ENCODE measurements around the gene OR2J1. TPM values are rescaled to one million over a fixed set of nuclear protein-coding genes. Genes with fewer than 3 reads are reported as not detected.

Gene OR2J1
- polyA plus RNA-seq, 1 of the 3 experiments (the other 2 are of a cell fraction), result not detected

GRCh38 chr6:29087213-29087612, 12.1 kb upstream of the OR2J1 start, which contains the start of gene OR2B3:
OR2B3 (minus strand) TSS chr6:29087313; CDS start chr6:29087248, 65 bp downstream.
- Histone ChIP-seq H3K9me2 (no peaks in the 10 kb centered on the region), H3K36me3 (replicated peaks in 1 of 2; ENCODE audit: control insufficient read depth in 1 of 2, insufficient read depth in 2 of 2, low read length in 1 of 2) (no peaks in the 10 kb centered on the region), H3K27ac (ENCODE audit: low read depth in 2 of 2, low read length in 1 of 2) (no peak within 1 kb of the TSS), H2AFZ (ENCODE audit: low read depth) (no peak within 1 kb of the TSS), H4K20me1 (ENCODE audit: insufficient read depth) (no peaks in the 10 kb centered on the region), H3K9ac (no peak within 1 kb of the TSS), H3K4me2 (no peak within 1 kb of the TSS), H3K79me2 (ENCODE audit: insufficient read depth) (no peaks in the 10 kb centered on the region), H3K4me1 (ENCODE audit: control insufficient read depth in 1 of 2, insufficient read depth in 2 of 2, low read depth in 1 of 2, low read length in 1 of 2) (no peaks in the 10 kb centered on the region), H3K9me3 (no peaks in the 10 kb centered on the region), H3K4me3 (ENCODE audit: low read depth in 2 of 2, low read length in 1 of 2) (no peak within 1 kb of the TSS), H3K27me3 (ENCODE audit: insufficient read depth) (peaks cover 3% of the 10 kb centered on the region; the same call in 1 of the 2 replicates), H3F3A (replicated peaks; ENCODE audit: insufficient read depth) (no peaks in the 10 kb centered on the region)
- TF ChIP-seq EP300 (IDR thresholded peaks at IDR 0.05; ENCODE audit: borderline replicate concordance in 1 of 2, low read depth in 1 of 2, low read length in 1 of 2) (no peak), MAX (IDR thresholded peaks at IDR 0.05; ENCODE audit: low read depth) (no peak), JUND (IDR thresholded peaks at IDR 0.05) (no peak), GATA2 (CRISPR knock-in tag; IDR thresholded peaks at IDR 0.05) (no peak), USF2 (IDR thresholded peaks at IDR 0.05; ENCODE audit: borderline replicate concordance, low read depth, low read length) (no peak), FOSL2 (IDR thresholded peaks at IDR 0.05; ENCODE audit: borderline replicate concordance, low read depth) (no peak), ZBTB33 (IDR thresholded peaks at IDR 0.05; ENCODE audit: borderline replicate concordance, low read depth) (no peak), GABPA (IDR thresholded peaks at IDR 0.05; ENCODE audit: low read depth) (no peak), RXRA (IDR thresholded peaks at IDR 0.05; ENCODE audit: borderline replicate concordance, low read depth) (no peak), RFX5 (IDR thresholded peaks at IDR 0.05; ENCODE audit: low read length) (no peak), PBX3 (IDR thresholded peaks at IDR 0.05) (no peak), REST (IDR thresholded peaks at IDR 0.05; ENCODE audit: low read depth, low read length) (no peak), EZH2phosphoT487 (IDR thresholded peaks at IDR 0.05; ENCODE audit: borderline replicate concordance, low read depth) (no peak), FOXJ3 (CRISPR knock-in tag; IDR thresholded peaks at IDR 0.05) (no peak)
- CTCF ChIA-PET, result no interaction called here
- 0% methylated on average over 1 of the region's 1 CpG for WGBS (ENCODE audit: low lambda C conversion rate)
- POLR2A ChIA-PET, result no interaction called here
- no peak for DNase-seq

Measured in SK-N-SH (cell line).